ENCODE measurements around the gene SH2D2A. TPM values are rescaled to one million over a fixed set of nuclear protein-coding genes. Genes with fewer than 3 reads are reported as not detected.

The SH2D2A gene
- total and polyA plus RNA-seq, 9 of the 15 experiments (the other 6 are each of a cell fraction or from before 2014, with no cell fraction given): 0.89 to 33.6 (median 6.9) TPM

DNA sequence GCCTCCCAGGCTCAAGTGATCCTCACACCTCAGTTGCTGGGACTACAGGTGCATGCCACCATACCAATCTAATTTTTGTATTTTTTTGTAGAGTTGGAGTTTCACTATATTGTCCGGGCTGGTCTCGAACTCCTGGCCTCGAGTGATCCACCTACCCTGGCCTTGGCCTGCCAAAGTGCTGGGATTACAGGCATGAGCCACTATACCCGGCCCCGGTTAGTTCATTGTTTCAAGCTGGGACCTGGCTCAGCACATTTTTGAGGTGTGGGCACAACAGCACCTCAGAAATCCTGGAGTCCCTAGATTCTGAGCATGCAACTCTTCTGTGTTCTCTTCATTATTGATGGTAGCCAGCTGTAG, 21.3 kb downstream of the SH2D2A start:
- 92% methylated on average over 5 of the region's 5 CpGs for WGBS (ENCODE audit: insufficient coverage, low coverage, missing lambda C conversion rate)
- Histone ChIP-seq H4K20me1 (replicated peaks; ENCODE audit: control insufficient read depth, insufficient read depth, low read length) (peaks cover 14% of the 10 kb centered on the region; the same call in 1 of the 2 replicates), H3K27me3 (ENCODE audit: control insufficient read depth in 2 of 2, insufficient read depth in 2 of 2, low read length in 2 of 2) (no peaks in the 10 kb centered on the region), H3K36me3 (ENCODE audit: control insufficient read depth, insufficient read depth, low read length) (peaks cover 99% of the 10 kb centered on the region), H3K9me1 (ENCODE audit: control insufficient read depth, insufficient read depth, low read length) (no peaks in the 10 kb centered on the region), H3K9me3 (replicated peaks; ENCODE audit: control insufficient read depth, insufficient read depth, low read depth, low read length) (no peaks in the 10 kb centered on the region), H2AFZ (ENCODE audit: low read depth, low read length) (no peak overlapping the region), H3K27ac (ENCODE audit: extremely low read depth, low read depth, low read length) (no peak overlapping the region), H3K4me1 (replicated peaks in 1 of 2; ENCODE audit: control insufficient read depth in 2 of 2, insufficient read depth in 2 of 2, low read length in 2 of 2) (no peaks in the 10 kb centered on the region), H3K79me2 (ENCODE audit: control insufficient read depth, insufficient read depth, low read length) (no peaks in the 10 kb centered on the region), H3K9ac (ENCODE audit: insufficient read depth in 1 of 2, low read depth in 2 of 2, low read length in 2 of 2) (no peak overlapping the region), H3K4me2 (ENCODE audit: insufficient read depth, low read length) (no peak overlapping the region), H3K4me3 (no peak overlapping the region)
- no TSS peak for BruUV-seq (replicated peaks)
- CTCF ChIA-PET (ENCODE audit: low intra/inter-chr PET ratio): no interaction called here
- FAIRE-seq (no peak), ATAC-seq (no peak), DNase-seq (ENCODE audit: extremely low read depth in 1 of 4, low spot score in 3 of 4) (no peak)
- in situ Hi-C loops (cut with MboI): no loop called here
- intact Hi-C loops (cut with micrococcal nuclease): loop anchor here (5.0 kb wide), 1 partner anchor 37 kb away; no protein-coding TSS in a partner anchor
- POLR2A ChIA-PET: interaction anchor here (0.6 to 2.7 kb wide), 4 partner anchors 9 to 107 kb away, joined by 3 to 8 read pairs (median 3); no protein-coding TSS in a partner anchor
- TF ChIP-seq SRSF7 (optimal IDR thresholded peaks at IDR 0.05; ENCODE audit: low read depth, low read length) (no peak), FOXA3 (CRISPR knock-in tag; conservative IDR thresholded peaks at IDR 0.05 in 1 of 2, IDR thresholded peaks at IDR 0.05 in 1 of 2) (no peak), THRB (CRISPR knock-in tag; conservative IDR thresholded peaks at IDR 0.05) (no peak), TEAD4 (IDR thresholded peaks at IDR 0.05; ENCODE audit: low read length) (no peak), TEAD4 (CRISPR knock-in tag; IDR thresholded peaks at IDR 0.05; ENCODE audit: borderline replicate concordance) (no peak), SMC3 (conservative IDR thresholded peaks at IDR 0.05; ENCODE audit: insufficient read depth, low read depth, low read length) (no peak)

All from K562 (cell line).